Upper lobe of right lung (tissue), 1 donor: Measurements from ENCODE around the gene MARCHF11. TPM values are rescaled to one million over a fixed set of nuclear protein-coding genes. Genes with fewer than 3 reads are reported as not detected.

Source experiments
- ATAC-seq: fragments of 200-7000 bp; cut with Tn5 transposase; one replicate; pipeline ENCODE4 v1.9.1; 2020; ENCODE audit warnings: mild to moderate bottlenecking, moderate library complexity
- DNase-seq: peaks from one replicate; pipeline ENCODE4 v3.0.0-alpha.2; 2020
- H3K27ac ChIP-seq: fragments of 200-600 bp; one replicate; pipeline ENCODE4 v1.8.0; 2022
- H3K27me3 ChIP-seq: fragments of 200-600 bp; one replicate; pipeline ENCODE4 v1.8.0; 2022; ENCODE audit warnings: mild to moderate bottlenecking
- H3K36me3 ChIP-seq: fragments of 200-600 bp; one replicate; pipeline ENCODE4 v1.8.0; 2022
- H3K4me1 ChIP-seq: fragments of 200-600 bp; one replicate; pipeline ENCODE4 v1.8.0; 2022
- H3K4me3 ChIP-seq: fragments of 200-600 bp; one replicate; pipeline ENCODE4 v1.8.0; 2022; ENCODE audit warnings: mild to moderate bottlenecking
- H3K9me3 ChIP-seq: fragments of 200-600 bp; one replicate; pipeline ENCODE4 v1.8.0; 2022
- CTCF ChIP-seq: fragments of 200-600 bp; IDR thresholded peaks from one replicate; pipeline ENCODE4 v1.8.0; 2022; ENCODE audit warnings: antibody characterized with exemption
- intact Hi-C: fragments of 100-400 bp; cut with DNase I; formaldehyde crosslinking; loops from one replicate; pipeline ENCODE4 v1.11.0; 2022
- total RNA-seq: library from RNA; stranded (reverse); fragmentation: NEBNext Ultra II Directional; extraction: Animal tissue kit (Norgen Biotek cat#: 25700); gene quantifications from one replicate; pipeline ENCODE4 v1.2.1, GENCODE V29; 2021
- donor health status: DM: no; HTN: yes; CAD: no; lungs with severe emphysema.

Gene MARCHF11
- total RNA-seq, 1 donor from 2014 or later: not detected

GRCh38 chr5:16081376-16081955 lies 98.1 kb downstream of the MARCHF11 start:
- no peaks in the 10 kb centered on the region for H3K4me1 ChIP-seq
- intact Hi-C loops: no loop called here
- H3K36me3 ChIP-seq: no peaks in the 10 kb centered on the region
- H3K27ac ChIP-seq: no peak overlapping the region
- ATAC-seq (no peak), DNase-seq (no peak)
- no peaks in the 10 kb centered on the region for H3K27me3 ChIP-seq
- H3K4me3 ChIP-seq: no peak overlapping the region
- TF ChIP-seq CTCF: no peak
- no peaks in the 10 kb centered on the region for H3K9me3 ChIP-seq

GRCh38 chr5:16076657-16077056 lies 102.9 kb downstream of the MARCHF11 start:
- Histone ChIP-seq H3K4me1 (no peaks in the 10 kb centered on the region), H3K4me3 (no peak overlapping the region), H3K36me3 (no peaks in the 10 kb centered on the region), H3K9me3 (no peaks in the 10 kb centered on the region), H3K27me3 (no peaks in the 10 kb centered on the region), H3K27ac (no peak overlapping the region)
- intact Hi-C loops: no loop called here
- no peak for TF ChIP-seq CTCF
- DNase-seq: no peak
- ATAC-seq: no peak

- intact Hi-C loops: no loop called here
- no peaks in the 10 kb centered on the region for H3K9me3 ChIP-seq
- ATAC-seq (no peak), DNase-seq (no peak)
- H3K4me1 ChIP-seq: no peaks in the 10 kb centered on the region
- H3K36me3 ChIP-seq: no peaks in the 10 kb centered on the region
- no peak overlapping the region for H3K4me3 ChIP-seq
- no peak for TF ChIP-seq CTCF
- H3K27me3 ChIP-seq: no peaks in the 10 kb centered on the region
- H3K27ac ChIP-seq: no peak overlapping the region
Measured at GRCh38 chr5:16074358-16074757, 105.2 kb downstream of the MARCHF11 start.

GRCh38 chr5:16072616-16073015 lies 107.0 kb downstream of the MARCHF11 start:
- Histone ChIP-seq H3K9me3 (no peaks in the 10 kb centered on the region), H3K27ac (no peak overlapping the region), H3K4me1 (no peaks in the 10 kb centered on the region), H3K27me3 (no peaks in the 10 kb centered on the region), H3K36me3 (no peaks in the 10 kb centered on the region), H3K4me3 (no peak overlapping the region)
- ATAC-seq: no peak
- intact Hi-C loops: no loop called here
- TF ChIP-seq CTCF: no peak
- no peak for DNase-seq

- no peak for DNase-seq
- ATAC-seq: no peak
- Histone ChIP-seq H3K4me1 (no peaks in the 10 kb centered on the region), H3K4me3 (no peak overlapping the region), H3K36me3 (no peaks in the 10 kb centered on the region), H3K9me3 (no peaks in the 10 kb centered on the region), H3K27me3 (no peaks in the 10 kb centered on the region), H3K27ac (no peak overlapping the region)
- intact Hi-C loops: no loop called here
- no peak for TF ChIP-seq CTCF
Measured at GRCh38 chr5:16067415-16067814, 112.2 kb downstream of the MARCHF11 start.

GRCh38 chr5:16066810-16067209 lies 112.8 kb downstream of the MARCHF11 start:
- H3K27me3 ChIP-seq: no peaks in the 10 kb centered on the region
- no peaks in the 10 kb centered on the region for H3K9me3 ChIP-seq
- ATAC-seq: no peak
- H3K27ac ChIP-seq: no peak overlapping the region
- no peaks in the 10 kb centered on the region for H3K4me1 ChIP-seq
- intact Hi-C loops: no loop called here
- no peaks in the 10 kb centered on the region for H3K36me3 ChIP-seq
- H3K4me3 ChIP-seq: no peak overlapping the region
- TF ChIP-seq CTCF: no peak
- no peak for DNase-seq
